ENCODE data around the gene PFKFB1.
"Not testable (repeated sequence)": the region's sequence is repeated elsewhere in the genome, so short reads cannot be mapped to it uniquely, and the experiment has no call there.

PFKFB1 gene

DNA sequence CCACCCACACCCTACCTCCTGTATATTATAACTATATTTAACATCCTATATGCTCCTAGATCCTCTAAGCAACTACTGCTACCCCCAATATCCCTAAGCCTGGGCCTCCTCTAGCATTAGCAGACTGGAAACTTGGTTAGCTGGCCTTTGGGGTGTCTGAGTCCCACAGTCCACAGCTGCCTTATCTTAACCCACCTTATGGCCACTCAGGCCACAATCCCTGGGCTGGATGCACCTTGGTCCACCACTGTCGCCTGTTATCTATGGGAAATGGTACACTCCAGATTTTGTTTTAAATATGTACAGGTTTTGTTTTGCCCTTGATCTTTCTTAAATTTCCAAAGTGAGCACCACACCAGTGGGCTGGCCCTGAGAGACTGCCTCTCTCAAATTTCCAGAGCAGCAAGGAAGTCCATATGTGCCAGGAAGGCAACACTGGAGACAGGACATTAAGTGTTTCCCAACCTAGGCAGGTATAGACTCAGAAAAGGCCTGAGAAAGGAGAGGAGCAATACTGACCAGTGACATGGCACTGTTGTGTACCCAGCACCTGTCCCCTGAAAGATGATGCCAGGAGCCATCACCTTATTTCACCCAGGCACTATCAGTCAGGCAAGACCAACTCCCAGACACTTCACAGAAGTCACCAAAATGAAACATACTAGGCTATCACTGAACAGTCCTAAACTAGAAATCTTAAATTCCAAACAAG, 921 bp downstream of the PFKFB1 start:
- no peak for DNase-seq (ENCODE audit: low spot score)

DNA sequence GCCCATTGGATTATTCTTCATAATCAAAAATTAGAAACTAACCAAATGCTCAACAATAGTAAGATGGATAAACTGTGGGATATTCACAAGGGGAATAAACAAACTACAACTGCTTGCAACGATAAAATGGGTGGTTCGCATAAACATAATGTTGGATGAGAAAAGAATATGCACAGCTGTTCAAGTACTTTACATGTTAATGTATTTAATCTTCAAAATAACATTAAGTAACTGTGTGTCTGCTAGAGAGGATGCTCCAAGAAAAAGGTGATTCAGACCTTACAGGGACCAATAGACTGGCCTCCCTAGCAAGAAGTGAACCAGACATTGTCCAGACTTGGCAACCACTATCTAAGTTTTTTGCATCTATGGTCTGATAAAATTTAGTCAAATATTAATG, 2.3 kb downstream of the PFKFB1 start:
- DNase-seq (ENCODE audit: low spot score) = no peak

GRCh38 chrX:54983306-54983705, 10.7 kb downstream of the PFKFB1 start:
- not testable (repeated sequence) for DNase-seq (ENCODE audit: low spot score)

DNA sequence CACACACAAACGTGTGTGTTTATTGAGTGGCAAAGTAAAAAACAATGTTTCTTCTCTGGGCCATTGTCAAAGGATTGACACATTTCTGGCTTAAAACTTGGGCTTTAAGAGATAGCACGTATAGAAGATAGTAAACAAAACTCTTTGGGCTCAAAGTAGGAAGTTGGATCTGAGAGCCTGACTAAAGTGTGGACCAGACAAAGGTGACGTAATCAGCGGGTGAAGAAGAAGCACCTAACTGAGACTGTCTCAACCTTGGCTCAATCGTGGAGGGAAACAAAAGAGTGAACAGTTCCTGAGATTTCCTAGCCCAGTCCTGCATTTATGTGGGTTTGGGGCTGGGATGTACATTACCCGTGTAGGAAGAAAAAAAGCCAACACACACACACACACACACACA, 13.7 kb downstream of the PFKFB1 start:
- DNase-seq (ENCODE audit: low spot score) = no peak

DNA sequence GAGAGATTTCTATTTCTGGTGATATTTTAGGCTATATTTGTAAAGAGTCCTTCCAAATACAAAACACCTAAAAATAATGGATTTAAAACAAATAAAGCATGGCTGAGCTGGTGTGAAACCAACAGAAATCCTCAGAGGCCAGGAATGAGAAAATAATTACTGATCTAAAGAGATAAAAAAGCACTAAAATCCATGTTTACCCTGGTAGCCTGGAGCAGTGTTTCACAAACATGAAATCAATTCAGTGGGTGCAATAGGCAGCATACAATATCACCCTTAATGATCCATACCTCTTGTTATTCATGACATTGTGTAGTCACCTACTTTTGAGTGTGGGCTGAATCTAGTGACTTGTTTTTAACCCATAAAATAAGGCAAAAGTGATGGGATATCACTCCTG, 14.6 kb downstream of the PFKFB1 start:
- no peak for DNase-seq (ENCODE audit: low spot score)

DNA sequence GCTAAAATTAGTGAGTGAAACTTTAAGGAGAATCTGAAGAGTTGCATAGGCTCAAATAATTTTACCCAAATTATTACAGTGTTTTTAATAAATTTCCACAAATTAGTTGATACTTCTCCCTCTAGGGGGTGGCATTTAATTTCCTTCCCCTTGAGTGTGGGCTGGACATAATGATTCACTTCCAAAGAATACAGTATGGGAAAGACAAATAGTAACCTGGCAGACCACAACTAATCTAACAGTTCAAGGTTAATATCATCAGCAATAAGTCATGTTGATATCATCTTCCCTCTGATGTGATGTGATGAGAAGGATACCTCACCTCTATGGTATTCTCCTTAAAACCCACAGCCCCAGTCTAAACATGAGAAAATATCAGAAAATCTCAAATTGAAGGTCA, 15.5 kb downstream of the PFKFB1 start:
- no peak for DNase-seq (ENCODE audit: low spot score)

GRCh38 chrX:54977387-54977786, 16.6 kb downstream of the PFKFB1 start:
- DNase-seq (ENCODE audit: low spot score) = no peak

GRCh38 chrX:54964766-54965497, 29.1 kb downstream of the PFKFB1 start:
- no peak for DNase-seq (ENCODE audit: low spot score)

GRCh38 chrX:54961750-54962149, 32.2 kb downstream of the PFKFB1 start:
- DNase-seq (ENCODE audit: low spot score) = no peak

DNA sequence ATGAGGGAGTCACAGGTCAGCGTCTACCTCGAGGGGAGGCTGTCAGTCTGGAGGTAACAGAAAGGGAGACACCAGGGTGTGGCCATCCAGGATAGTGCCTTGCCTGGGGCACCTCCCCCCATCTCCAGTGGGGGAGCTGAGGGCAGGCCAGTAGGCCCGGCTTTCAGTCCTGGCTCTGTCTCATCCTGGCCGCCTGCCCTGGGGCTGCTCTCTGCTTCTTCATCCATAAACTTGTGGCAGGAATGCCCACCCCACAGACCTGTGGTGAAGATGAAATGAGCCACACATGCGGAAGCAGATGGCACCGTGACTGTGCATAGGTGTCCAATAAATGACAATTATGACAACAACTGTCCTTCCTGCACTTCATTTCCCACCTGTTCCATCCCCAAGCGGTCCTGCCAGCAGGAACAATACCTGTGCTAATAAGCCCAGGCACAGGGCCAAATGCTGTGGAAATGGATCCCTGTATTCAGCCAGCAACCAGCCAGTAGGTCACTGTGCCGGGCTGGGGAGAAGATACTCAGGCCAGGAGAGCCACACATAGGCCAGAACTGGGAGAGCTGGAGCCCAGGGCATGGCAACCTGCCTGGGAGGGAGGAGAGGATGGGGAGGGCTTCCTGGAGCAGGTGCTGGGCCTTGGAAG, 43.1 kb downstream of the PFKFB1 start:
- DNase-seq (ENCODE audit: low spot score) = no peak

GRCh38 chrX:54945224-54945623, 48.8 kb downstream of the PFKFB1 start:
- no peak for DNase-seq (ENCODE audit: low spot score)

DNA sequence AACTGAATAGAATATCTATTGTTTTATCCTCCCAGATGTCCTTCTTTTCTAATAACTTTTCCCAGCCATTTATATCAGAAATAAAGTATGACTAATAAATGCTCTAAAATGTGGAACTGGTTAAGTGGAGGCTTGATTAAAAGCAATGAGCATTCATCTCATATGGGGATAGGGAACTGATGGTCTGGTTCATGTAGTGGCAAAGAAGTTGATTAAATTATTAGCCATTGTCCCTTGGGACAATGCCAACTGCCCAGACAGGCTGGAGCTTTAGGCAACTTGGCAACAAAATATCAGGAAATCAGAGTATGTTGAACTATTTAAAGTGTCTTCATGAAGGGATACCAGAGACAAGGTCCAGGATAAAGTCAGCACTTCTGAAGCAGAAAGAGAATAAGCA, 49.2 kb downstream of the PFKFB1 start:
- DNase-seq (ENCODE audit: low spot score) = no peak

DNA sequence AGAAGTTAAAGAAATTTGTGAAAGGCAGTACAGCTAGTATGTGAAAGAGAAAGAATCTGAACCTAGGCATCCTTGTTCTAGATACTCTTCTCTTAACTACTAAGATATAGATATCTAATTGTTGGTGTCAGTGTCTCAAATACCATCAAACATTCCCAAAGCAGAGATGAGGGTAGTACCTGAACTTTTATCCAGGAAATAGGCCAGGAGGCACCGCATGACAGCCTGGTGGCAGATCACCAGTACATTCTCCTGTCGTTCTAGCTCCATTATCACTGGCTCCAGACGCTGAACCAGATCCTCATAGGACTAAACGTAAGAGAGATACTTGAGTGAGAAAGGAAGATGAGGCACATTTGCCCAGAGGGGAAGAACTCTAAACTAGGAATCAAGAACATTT, 56.6 kb downstream of the PFKFB1 start:
- no peak for DNase-seq (ENCODE audit: low spot score)

GRCh38 chrX:54935306-54935705, 58.7 kb downstream of the PFKFB1 start:
- no peak for DNase-seq (ENCODE audit: low spot score)

DNA sequence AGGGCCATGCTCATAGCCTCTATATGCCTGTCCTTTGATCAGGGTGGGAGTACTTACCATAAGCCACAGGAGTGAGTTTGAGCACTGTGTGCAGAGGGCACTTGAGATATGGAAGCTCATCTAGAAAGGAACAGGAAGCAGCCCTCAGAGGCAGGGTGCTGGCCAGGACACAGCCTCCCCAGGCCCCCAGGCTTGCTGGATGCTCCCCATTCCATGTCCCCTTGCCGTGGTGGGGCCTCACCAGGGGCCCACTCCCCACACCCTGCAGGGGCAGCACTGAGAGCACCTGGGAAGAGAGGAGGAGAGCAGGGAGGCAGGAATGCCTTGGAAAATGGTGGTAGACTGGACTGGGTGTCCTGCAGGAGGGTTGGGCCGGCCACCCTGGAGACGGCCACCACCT, 59.1 kb downstream of the PFKFB1 start:
- no peak for DNase-seq (ENCODE audit: low spot score)

DNA sequence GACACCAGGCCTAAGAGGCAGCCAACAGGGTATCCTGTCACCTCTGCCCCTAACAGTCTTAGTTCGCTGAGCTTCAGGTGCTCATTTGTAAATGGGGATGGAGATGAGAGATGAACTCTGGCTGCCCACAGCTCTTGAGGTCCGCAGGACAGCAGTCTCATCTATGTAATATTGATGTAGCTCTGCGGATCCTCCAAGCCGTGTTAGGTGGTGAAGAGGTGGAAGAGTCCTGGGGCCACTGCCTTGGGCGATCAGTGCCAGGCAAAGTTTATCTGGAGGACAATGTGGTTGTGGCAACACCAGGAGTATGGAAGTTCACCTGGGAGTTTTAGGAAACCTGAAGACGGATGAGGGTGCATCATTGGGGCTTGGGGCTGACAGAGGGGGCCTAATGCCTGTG, 59.9 kb downstream of the PFKFB1 start:
- no peak for DNase-seq (ENCODE audit: low spot score)

DNA sequence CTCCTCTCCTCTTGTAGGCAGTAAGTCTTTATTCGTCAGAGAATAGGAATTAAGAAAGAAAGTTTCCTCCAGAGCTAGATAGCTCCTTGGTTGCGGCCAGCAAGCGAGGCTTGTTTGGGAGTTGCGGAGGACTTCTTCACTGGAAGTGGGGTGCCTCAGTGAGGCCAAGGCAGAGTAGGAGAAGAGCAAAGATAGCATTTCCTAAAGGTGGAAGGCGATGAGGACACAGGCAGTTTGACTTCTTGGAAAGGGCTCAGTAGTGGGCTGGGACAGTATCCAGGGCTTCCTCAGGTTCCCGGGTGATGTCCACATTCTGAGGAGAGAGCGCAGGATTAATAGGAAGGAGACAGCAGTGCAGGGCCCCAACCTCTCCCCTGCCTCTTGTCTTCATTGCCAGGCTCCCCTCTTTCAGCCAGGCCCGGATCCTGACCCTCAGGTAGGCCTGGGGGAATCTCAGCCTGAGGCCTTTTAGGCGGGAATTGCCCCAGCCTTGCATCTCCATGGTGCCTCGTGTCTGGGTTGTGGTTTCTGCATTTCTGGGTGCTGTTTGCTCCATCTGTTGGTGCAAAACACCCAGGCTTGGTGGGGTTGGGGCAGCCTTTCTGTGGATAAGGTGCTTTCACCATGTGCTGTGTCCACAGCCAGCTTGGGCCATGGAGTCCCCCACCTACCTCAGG, 60.7 kb downstream of the PFKFB1 start:
- DNase-seq (ENCODE audit: low spot score) = no peak

DNA sequence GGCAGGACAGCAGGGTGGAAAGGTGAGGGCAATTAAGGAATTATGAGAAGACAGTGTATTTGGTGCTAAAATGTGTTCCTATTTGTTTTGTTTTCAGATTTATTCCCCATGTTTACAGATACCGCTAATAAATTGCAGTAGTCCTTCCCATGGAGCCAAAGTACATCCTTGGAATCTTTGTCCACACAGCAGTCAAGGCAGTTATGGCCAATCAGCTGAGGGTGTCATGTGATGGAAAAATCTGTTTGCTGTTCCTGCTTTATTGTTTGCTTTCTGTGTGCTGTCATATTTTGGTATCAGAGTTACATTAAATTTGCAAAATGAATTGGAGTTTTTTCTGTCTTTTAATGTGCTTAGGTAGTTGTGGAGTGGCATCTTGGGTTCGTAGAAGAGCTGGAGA, 62.9 kb downstream of the PFKFB1 start:
- DNase-seq (ENCODE audit: low spot score) = no peak

GRCh38 chrX:54930291-54931049, 63.5 kb downstream of the PFKFB1 start:
- no peak for DNase-seq (ENCODE audit: low spot score)

GRCh38 chrX:54928876-54929275, 65.1 kb downstream of the PFKFB1 start:
- DNase-seq (ENCODE audit: low spot score) = no peak

DNA sequence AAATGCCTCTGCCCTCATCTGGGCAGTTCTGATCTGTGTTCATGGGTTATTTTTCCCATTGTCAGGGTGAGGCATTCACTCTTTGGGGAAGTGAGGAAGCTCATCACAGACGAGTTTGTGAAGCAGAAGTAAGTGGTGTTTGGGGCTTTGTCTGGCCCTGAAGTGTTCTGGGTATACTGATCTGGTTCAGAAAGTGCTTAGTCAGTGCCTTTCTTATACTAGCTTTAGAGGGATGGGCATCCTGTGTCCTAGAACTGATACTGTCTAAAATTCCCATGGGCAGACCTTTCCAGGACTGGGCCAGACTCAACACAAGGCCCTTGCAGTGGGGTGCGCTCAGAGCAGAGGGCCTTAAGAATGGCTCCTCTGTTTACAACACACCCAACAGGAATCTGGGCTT, 67.0 kb downstream of the PFKFB1 start:
- no peak for DNase-seq (ENCODE audit: low spot score)

DNA sequence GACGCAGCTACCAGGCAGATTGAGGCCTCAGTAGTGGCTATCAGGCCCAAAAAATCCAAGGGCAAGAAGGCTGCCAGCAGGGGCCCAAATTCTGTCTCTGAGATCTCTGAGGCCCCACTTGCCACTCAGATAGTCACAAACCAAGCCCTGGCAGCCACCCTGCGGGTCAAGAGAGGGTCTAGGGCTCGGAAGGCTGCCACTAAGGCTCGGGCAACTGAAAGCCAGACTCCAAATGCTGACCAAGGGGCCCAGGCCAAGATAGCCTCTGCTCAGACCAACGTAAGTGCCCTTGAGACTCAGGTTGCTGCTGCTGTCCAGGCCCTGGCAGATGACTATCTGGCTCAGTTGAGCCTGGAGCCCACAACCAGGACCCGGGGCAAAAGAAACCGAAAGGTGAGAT, 70.6 kb downstream of the PFKFB1 start:
- DNase-seq (ENCODE audit: low spot score) = no peak
